Measurements from ENCODE around the gene HOXB3.

Gene HOXB3

DNA sequence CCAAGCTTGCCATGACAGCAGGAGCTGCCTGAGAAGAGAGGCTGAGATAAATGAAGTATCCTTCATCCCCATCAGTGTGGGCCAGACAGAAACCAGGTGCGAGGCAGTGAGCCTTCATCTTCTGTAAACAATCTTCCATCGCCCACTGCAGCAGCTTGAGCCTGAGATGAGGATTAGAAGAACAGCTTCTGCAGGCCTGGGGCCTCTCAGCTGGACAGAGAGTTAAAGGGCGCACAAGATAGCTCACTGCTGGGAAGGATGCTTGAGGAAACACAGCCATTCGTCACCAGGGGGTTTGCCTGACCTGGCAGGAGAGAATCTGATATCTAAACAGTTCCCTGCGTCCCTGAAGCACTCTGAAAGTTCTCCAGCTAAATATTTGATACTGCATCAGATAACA lies 86.3 kb downstream of the HOXB3 start:
- ATAC-seq, result no peak
- no peak for TF ChIP-seq ZNF8 (CRISPR knock-in tag; IDR thresholded peaks at IDR 0.05)
- no peak for TF ChIP-seq ZFP30 (CRISPR knock-in tag; IDR thresholded peaks at IDR 0.05)
- TF ChIP-seq OSR1 (CRISPR knock-in tag; IDR thresholded peaks at IDR 0.05), result no peak
- no peak for TF ChIP-seq TCF4 (CRISPR knock-in tag; IDR thresholded peaks at IDR 0.05; ENCODE audit: borderline replicate concordance)
- no peak for TF ChIP-seq RARB (CRISPR knock-in tag; IDR thresholded peaks at IDR 0.05)
- no peak for TF ChIP-seq TOX (CRISPR knock-in tag; IDR thresholded peaks at IDR 0.05; ENCODE audit: borderline replicate concordance)
- no peak for TF ChIP-seq PPARA (CRISPR knock-in tag; IDR thresholded peaks at IDR 0.05; ENCODE audit: borderline replicate concordance)
- TF ChIP-seq GLIS3 (CRISPR knock-in tag; IDR thresholded peaks at IDR 0.05), result no peak
- TF ChIP-seq, protein P1, sequence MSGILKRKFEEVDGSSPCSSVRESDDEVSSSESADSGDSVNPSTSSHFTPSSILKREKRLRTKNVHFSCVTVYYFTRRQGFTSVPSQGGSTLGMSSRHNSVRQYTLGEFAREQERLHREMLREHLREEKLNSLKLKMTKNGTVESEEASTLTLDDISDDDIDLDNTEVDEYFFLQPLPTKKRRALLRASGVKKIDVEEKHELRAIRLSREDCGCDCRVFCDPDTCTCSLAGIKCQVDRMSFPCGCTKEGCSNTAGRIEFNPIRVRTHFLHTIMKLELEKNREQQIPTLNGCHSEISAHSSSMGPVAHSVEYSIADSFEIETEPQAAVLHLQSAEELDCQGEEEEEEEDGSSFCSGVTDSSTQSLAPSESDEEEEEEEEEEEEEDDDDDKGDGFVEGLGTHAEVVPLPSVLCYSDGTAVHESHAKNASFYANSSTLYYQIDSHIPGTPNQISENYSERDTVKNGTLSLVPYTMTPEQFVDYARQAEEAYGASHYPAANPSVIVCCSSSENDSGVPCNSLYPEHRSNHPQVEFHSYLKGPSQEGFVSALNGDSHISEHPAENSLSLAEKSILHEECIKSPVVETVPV (CRISPR knock-in tag; IDR thresholded peaks at IDR 0.05), result no peak
- TF ChIP-seq BACH2 (CRISPR knock-in tag; IDR thresholded peaks at IDR 0.05; ENCODE audit: borderline replicate concordance), result no peak
- no peak for TF ChIP-seq SNAI2 (CRISPR knock-in tag; IDR thresholded peaks at IDR 0.05)
- TF ChIP-seq ZFP3 (CRISPR knock-in tag; IDR thresholded peaks at IDR 0.05), result no peak
- TF ChIP-seq, protein P2, sequence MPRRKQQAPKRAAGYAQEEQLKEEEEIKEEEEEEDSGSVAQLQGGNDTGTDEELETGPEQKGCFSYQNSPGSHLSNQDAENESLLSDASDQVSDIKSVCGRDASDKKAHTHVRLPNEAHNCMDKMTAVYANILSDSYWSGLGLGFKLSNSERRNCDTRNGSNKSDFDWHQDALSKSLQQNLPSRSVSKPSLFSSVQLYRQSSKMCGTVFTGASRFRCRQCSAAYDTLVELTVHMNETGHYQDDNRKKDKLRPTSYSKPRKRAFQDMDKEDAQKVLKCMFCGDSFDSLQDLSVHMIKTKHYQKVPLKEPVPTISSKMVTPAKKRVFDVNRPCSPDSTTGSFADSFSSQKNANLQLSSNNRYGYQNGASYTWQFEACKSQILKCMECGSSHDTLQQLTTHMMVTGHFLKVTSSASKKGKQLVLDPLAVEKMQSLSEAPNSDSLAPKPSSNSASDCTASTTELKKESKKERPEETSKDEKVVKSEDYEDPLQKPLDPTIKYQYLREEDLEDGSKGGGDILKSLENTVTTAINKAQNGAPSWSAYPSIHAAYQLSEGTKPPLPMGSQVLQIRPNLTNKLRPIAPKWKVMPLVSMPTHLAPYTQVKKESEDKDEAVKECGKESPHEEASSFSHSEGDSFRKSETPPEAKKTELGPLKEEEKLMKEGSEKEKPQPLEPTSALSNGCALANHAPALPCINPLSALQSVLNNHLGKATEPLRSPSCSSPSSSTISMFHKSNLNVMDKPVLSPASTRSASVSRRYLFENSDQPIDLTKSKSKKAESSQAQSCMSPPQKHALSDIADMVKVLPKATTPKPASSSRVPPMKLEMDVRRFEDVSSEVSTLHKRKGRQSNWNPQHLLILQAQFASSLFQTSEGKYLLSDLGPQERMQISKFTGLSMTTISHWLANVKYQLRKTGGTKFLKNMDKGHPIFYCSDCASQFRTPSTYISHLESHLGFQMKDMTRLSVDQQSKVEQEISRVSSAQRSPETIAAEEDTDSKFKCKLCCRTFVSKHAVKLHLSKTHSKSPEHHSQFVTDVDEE (CRISPR knock-in tag; IDR thresholded peaks at IDR 0.05), result no peak
- no peak for TF ChIP-seq ISL1 (CRISPR knock-in tag; IDR thresholded peaks at IDR 0.05)
- no peak for TF ChIP-seq ZNF565 (CRISPR knock-in tag; conservative IDR thresholded peaks at IDR 0.05; ENCODE audit: low read depth)
- TF ChIP-seq ARNTL (CRISPR knock-in tag; IDR thresholded peaks at IDR 0.05; ENCODE audit: borderline replicate concordance, low read depth), result no peak
- no peak for TF ChIP-seq ZC3H10 (CRISPR knock-in tag; IDR thresholded peaks at IDR 0.05)
- TF ChIP-seq ZNF70 (CRISPR knock-in tag; IDR thresholded peaks at IDR 0.05), result no peak

DNA sequence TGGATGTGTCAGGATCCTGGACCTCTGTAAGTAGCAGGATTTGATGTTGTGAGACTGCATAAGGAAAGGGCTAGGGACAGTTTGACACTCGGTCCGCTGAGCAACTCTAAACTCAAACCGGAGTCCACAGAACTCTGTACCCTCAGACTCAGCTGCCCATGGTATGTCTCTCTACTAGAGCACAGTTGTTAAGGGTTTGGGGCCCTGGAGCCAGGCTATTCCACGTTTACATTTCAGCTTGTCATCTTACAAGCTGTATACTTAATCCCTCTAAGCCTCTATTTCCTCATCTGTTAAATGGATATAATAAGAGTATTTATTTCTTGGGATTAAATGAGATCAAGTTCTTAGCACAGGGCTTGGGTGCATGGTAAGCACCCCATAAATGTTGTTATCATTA lies 87.1 kb downstream of the HOXB3 start:
- no peak for ATAC-seq

More for the DNA sequence above, 87.1 kb downstream of the HOXB3 start:
- TF ChIP-seq SNAI2 (CRISPR knock-in tag; IDR thresholded peaks at IDR 0.05) (no peak), ISL1 (CRISPR knock-in tag; IDR thresholded peaks at IDR 0.05) (no peak), PPARA (CRISPR knock-in tag; IDR thresholded peaks at IDR 0.05; ENCODE audit: borderline replicate concordance) (no peak), OSR1 (CRISPR knock-in tag; IDR thresholded peaks at IDR 0.05) (no peak), TCF4 (CRISPR knock-in tag; IDR thresholded peaks at IDR 0.05; ENCODE audit: borderline replicate concordance) (no peak), ZC3H10 (CRISPR knock-in tag; IDR thresholded peaks at IDR 0.05) (no peak), ARNTL (CRISPR knock-in tag; IDR thresholded peaks at IDR 0.05; ENCODE audit: borderline replicate concordance, low read depth) (no peak), GLIS3 (CRISPR knock-in tag; IDR thresholded peaks at IDR 0.05) (no peak), BACH2 (CRISPR knock-in tag; IDR thresholded peaks at IDR 0.05; ENCODE audit: borderline replicate concordance) (no peak), ESRRG (CRISPR knock-in tag; IDR thresholded peaks at IDR 0.05) (no peak), ZNF565 (CRISPR knock-in tag; conservative IDR thresholded peaks at IDR 0.05; ENCODE audit: low read depth) (no peak), RARB (CRISPR knock-in tag; IDR thresholded peaks at IDR 0.05) (no peak), TOX (CRISPR knock-in tag; IDR thresholded peaks at IDR 0.05; ENCODE audit: borderline replicate concordance) (no peak)
- TF ChIP-seq, protein P1 (CRISPR knock-in tag; IDR thresholded peaks at IDR 0.05), result no peak
- TF ChIP-seq, protein P2 (CRISPR knock-in tag; IDR thresholded peaks at IDR 0.05), result no peak
- TF ChIP-seq, protein P3, sequence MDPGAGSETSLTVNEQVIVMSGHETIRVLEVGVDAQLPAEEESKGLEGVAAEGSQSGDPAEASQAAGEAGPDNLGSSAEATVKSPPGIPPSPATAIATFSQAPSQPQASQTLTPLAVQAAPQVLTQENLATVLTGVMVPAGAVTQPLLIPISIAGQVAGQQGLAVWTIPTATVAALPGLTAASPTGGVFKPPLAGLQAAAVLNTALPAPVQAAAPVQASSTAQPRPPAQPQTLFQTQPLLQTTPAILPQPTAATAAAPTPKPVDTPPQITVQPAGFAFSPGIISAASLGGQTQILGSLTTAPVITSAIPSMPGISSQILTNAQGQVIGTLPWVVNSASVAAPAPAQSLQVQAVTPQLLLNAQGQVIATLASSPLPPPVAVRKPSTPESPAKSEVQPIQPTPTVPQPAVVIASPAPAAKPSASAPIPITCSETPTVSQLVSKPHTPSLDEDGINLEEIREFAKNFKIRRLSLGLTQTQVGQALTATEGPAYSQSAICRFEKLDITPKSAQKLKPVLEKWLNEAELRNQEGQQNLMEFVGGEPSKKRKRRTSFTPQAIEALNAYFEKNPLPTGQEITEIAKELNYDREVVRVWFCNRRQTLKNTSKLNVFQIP (CRISPR knock-in tag; IDR thresholded peaks at IDR 0.05; ENCODE audit: borderline replicate concordance, low read depth), result no peak
- TF ChIP-seq, protein P4, sequence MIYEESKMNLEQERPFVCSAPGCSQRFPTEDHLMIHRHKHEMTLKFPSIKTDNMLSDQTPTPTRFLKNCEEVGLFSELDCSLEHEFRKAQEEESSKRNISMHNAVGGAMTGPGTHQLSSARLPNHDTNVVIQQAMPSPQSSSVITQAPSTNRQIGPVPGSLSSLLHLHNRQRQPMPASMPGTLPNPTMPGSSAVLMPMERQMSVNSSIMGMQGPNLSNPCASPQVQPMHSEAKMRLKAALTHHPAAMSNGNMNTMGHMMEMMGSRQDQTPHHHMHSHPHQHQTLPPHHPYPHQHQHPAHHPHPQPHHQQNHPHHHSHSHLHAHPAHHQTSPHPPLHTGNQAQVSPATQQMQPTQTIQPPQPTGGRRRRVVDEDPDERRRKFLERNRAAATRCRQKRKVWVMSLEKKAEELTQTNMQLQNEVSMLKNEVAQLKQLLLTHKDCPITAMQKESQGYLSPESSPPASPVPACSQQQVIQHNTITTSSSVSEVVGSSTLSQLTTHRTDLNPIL (CRISPR knock-in tag; IDR thresholded peaks at IDR 0.05; ENCODE audit: low read depth), result no peak
- TF ChIP-seq, protein P5, sequence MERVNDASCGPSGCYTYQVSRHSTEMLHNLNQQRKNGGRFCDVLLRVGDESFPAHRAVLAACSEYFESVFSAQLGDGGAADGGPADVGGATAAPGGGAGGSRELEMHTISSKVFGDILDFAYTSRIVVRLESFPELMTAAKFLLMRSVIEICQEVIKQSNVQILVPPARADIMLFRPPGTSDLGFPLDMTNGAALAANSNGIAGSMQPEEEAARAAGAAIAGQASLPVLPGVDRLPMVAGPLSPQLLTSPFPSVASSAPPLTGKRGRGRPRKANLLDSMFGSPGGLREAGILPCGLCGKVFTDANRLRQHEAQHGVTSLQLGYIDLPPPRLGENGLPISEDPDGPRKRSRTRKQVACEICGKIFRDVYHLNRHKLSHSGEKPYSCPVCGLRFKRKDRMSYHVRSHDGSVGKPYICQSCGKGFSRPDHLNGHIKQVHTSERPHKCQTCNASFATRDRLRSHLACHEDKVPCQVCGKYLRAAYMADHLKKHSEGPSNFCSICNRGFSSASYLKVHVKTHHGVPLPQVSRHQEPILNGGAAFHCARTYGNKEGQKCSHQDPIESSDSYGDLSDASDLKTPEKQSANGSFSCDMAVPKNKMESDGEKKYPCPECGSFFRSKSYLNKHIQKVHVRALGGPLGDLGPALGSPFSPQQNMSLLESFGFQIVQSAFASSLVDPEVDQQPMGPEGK (CRISPR knock-in tag; IDR thresholded peaks at IDR 0.05; ENCODE audit: borderline replicate concordance), result no peak

All from SK-N-SH treated with all-trans-retinoic acid at 6 μM for 48 hours (cell line).